Activated T-cell treated with anti-CD3 and anti-CD28 coated beads, Interleukin-2, amount 50 U/mL, for 4 hours (primary cell): ENCODE data around the gene PDHA1. TPM values are rescaled to one million over a fixed set of nuclear protein-coding genes. Genes with fewer than 3 reads are reported as not detected.

Source experiments
- ATAC-seq, 2 donors: fragments of 200-7000 bp; cut with Tn5 transposase; one replicate each; pipeline ENCODE4 v1.10.0; 2021
- DNase-seq: peaks from one replicate; pipeline ENCODE4 v3.0.0-alpha.2; 2020
- H3K27me3 Mint-ChIP-seq: one replicate; pipeline ENCODE4 v1.8.0; 2021; ENCODE audit warnings: low read depth, mixed read lengths
- H3K36me3 Mint-ChIP-seq: one replicate; pipeline ENCODE4 v1.8.0; 2022; ENCODE audit warnings: mixed read lengths; ENCODE audit not compliant: insufficient read depth
- H3K4me1 Mint-ChIP-seq: one replicate; pipeline ENCODE4 v1.8.0; 2021; ENCODE audit warnings: low read depth, mixed read lengths
- H3K4me3 Mint-ChIP-seq: one replicate; pipeline ENCODE4 v1.8.0; 2021; ENCODE audit warnings: mild to moderate bottlenecking, moderate library complexity, mixed read lengths
- H3K9me3 Mint-ChIP-seq: one replicate; pipeline ENCODE4 v1.8.0; 2021; ENCODE audit warnings: mixed read lengths
- total RNA-seq, 3 donors: library from RNA; stranded (reverse); gene quantifications; one replicate each; pipeline ENCODE4 v1.2.1, GENCODE V29; 2021

PDHA1 gene
- total RNA-seq, 3 donors from 2014 or later = 226 to 249 (median 237) TPM

- Mint-ChIP-seq H3K36me3 (no peaks in the 10 kb centered on the region), H3K27me3 (no peaks in the 10 kb centered on the region), H3K4me3 (no peak overlapping the region), H3K9me3 (no peaks in the 10 kb centered on the region), H3K4me1 (no peaks in the 10 kb centered on the region)
- DNase-seq (no peak), ATAC-seq (no peak)
Observed at GRCh38 chrX:19389227-19389845, 45.6 kb downstream of the PDHA1 start.

GRCh38 chrX:19392078-19392477 lies 48.4 kb downstream of the PDHA1 start:
- DNase-seq = no peak
- no peak for ATAC-seq
- Mint-ChIP-seq H3K27me3 (peaks cover 3% of the 10 kb centered on the region), H3K4me1 (no peaks in the 10 kb centered on the region), H3K4me3 (no peak overlapping the region), H3K36me3 (no peaks in the 10 kb centered on the region), H3K9me3 (no peaks in the 10 kb centered on the region)

GRCh38 chrX:19392703-19393102 lies 49.0 kb downstream of the PDHA1 start:
- no peak for DNase-seq
- Mint-ChIP-seq H3K4me3 (no peak overlapping the region), H3K9me3 (no peaks in the 10 kb centered on the region), H3K4me1 (no peaks in the 10 kb centered on the region), H3K36me3 (no peaks in the 10 kb centered on the region), H3K27me3 (peaks cover 3% of the 10 kb centered on the region)
- ATAC-seq = no peak

DNA sequence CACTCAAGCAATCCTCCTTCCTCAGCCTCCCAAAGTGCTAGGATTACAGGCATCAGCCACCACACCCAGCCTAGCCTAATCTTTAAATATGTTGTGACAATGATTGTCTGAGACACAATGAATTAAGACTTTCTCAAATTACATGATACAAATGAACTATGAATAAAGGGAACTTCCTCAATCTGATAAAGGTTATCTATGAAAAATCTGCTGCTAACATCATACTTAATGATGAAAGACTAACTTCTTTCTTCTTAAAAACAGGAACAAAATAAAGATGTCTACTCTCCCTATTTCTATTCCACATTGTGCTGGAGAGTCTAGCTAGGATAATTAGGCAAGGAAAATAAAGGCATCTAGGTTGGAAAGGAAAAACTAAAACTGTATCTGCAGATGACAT lies 60.0 kb downstream of the PDHA1 start:
- Mint-ChIP-seq H3K4me1 (no peaks in the 10 kb centered on the region), H3K4me3 (no peak overlapping the region), H3K9me3 (no peaks in the 10 kb centered on the region), H3K36me3 (no peaks in the 10 kb centered on the region), H3K27me3 (peaks cover 5% of the 10 kb centered on the region)
- ATAC-seq (no peak), DNase-seq (no peak)

DNA sequence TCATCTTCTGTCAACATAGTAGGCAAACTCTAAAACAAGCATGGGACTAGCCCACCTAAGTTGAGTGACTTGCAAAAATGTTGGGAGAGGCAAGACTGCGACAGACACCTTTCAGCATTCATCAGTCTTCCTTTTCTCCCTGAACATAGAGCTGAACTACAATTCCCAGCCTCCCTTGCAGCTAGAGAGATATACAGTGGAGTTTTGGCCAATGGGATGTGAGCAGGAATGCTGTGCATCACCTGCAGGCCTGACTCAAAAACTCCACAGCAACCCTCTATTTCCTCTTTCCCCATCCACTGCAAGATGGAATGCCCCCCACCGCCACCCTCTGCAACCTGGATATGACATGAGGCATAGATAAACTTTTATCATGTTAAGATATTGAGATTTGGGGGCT lies 66.5 kb downstream of the PDHA1 start:
- H3K36me3 Mint-ChIP-seq = no peaks in the 10 kb centered on the region
- H3K9me3 Mint-ChIP-seq = no peaks in the 10 kb centered on the region
- H3K4me3 Mint-ChIP-seq = no peak overlapping the region
- H3K27me3 Mint-ChIP-seq = no peaks in the 10 kb centered on the region
- no peaks in the 10 kb centered on the region for H3K4me1 Mint-ChIP-seq
- no peak for DNase-seq
- no peak for ATAC-seq

Other genes with a start within 250 kb of the PDHA1 start
- not detected for gene ADGRG2, start 221.5 kb upstream of the PDHA1 start, total RNA-seq
- gene MAP3K15, start 171.6 kb downstream of the PDHA1 start, total RNA-seq = under 1 TPM in 1 of 3 donors, not detected in 2; 0.15 TPM